Spleen (tissue), 11 donors: ENCODE data around the gene NHLRC4. TPM values are rescaled to one million over a fixed set of nuclear protein-coding genes. Genes with fewer than 3 reads are reported as not detected.

ENCODE experiments used
- DNase-seq: peaks from one replicate; pipeline ENCODE4 v3.0.0-alpha.2; 2020
- H3K27ac ChIP-seq, 8 donors: fragments of 200-600 bp; sonication (generic) in 7 of 8; 1 replicate in 4 of 8; 2 replicates in 4 of 8; pipeline versions ENCODE4 v1.5.0 to v1.8.0; 2016 to 2021; ENCODE audit warnings: inconsistent platforms in 4 of 8, mild to moderate bottlenecking in 4 of 8, moderate library complexity in 1 of 8
- H3K27me3 ChIP-seq, 7 donors: fragments of 200-600 bp; sonication (generic) in 6 of 7; replicated peaks in 1 of 7; 1 replicate in 4 of 7; 2 replicates in 3 of 7; pipeline versions ENCODE4 v1.5.0 to v1.8.0; 2016 to 2021; ENCODE audit warnings: inconsistent platforms in 3 of 7, mild to moderate bottlenecking in 1 of 7
- H3K36me3 ChIP-seq, 6 donors: fragments of 200-600 bp; sonication (generic) in 5 of 6; 1 replicate in 4 of 6; 2 replicates in 2 of 6; pipeline versions ENCODE4 v1.5.0 to v1.8.0; 2016 to 2021; ENCODE audit warnings: inconsistent platforms in 2 of 6
- H3K4me1 ChIP-seq, 6 donors: fragments of 200-600 bp; sonication (generic) in 5 of 6; 1 replicate in 3 of 6; 2 replicates in 3 of 6; pipeline versions ENCODE4 v1.5.0 to v1.8.0; 2016 to 2021; ENCODE audit warnings: inconsistent platforms in 3 of 6
- H3K4me3 ChIP-seq, 8 donors: fragments of 200-600 bp; sonication (generic) in 7 of 8; 1 replicate in 4 of 8; 2 replicates in 4 of 8; pipeline versions ENCODE4 v1.5.0 to v1.8.0; 2016 to 2021; ENCODE audit warnings: inconsistent platforms in 4 of 8, mild to moderate bottlenecking in 4 of 8, moderate library complexity in 2 of 8
- H3K9me3 ChIP-seq, 8 donors: fragments of 200-600 bp; sonication (generic) in 7 of 8; 1 replicate in 4 of 8; 2 replicates in 4 of 8; pipeline versions ENCODE4 v1.5.0 to v1.8.0; 2016 to 2021; ENCODE audit warnings: inconsistent platforms in 4 of 8
- CTCF ChIP-seq, 11 experiments: fragments of 200-600 bp in 7 of 11; fragments of 450-650 bp in 4 of 11; sonication (generic) in 4 of 11; IDR thresholded peaks in 8 of 11; conservative IDR thresholded peaks in 3 of 11; 1 replicate in 7 of 11; 2 replicates in 4 of 11; pipeline versions ENCODE4 v1.4.0 to v1.8.0; 2016 to 2021; ENCODE audit warnings: antibody characterized with exemption in 11 of 11, inconsistent platforms in 4 of 11, mild to moderate bottlenecking in 1 of 11
- POLR2A ChIP-seq, 3 donors: fragments of 450-650 bp; IDR thresholded peaks; one replicate each; pipeline ENCODE4 v1.5.1; 2017; ENCODE audit warnings: antibody characterized with exemption in 3 of 3, mild to moderate bottlenecking in 1 of 3
- POLR2AphosphoS5 ChIP-seq, 3 donors: sonication (generic); formaldehyde crosslinking; IDR thresholded peaks; one replicate each; pipeline ENCODE4 v1.5.1; 2017; ENCODE audit warnings: antibody characterized with exemption in 3 of 3
- WGBS, 5 donors: extraction: QIAGEN DNeasy Blood & Tissue Kit in 3 of 5; methylation state at CpG; one replicate each; pipeline versions ENCODE4 v1.1.5 to v1.1.7; 2013 to 2018; 5-methylcytosine and 5-hydroxymethylcytosine counted together
- intact Hi-C: fragments of 100-400 bp; cut with DNase I; formaldehyde crosslinking; loops from one replicate; pipeline ENCODE4 v1.15.0; 2023; ENCODE audit warnings: low total_unique reads
- microRNA-seq, 3 donors: library from miRNA; unstranded; fragments of <30 nt; microRNA quantifications; one replicate each; pipeline versions ENCODE4 to v1.1.0, GENCODE V29; 2019 to 2020
- polyA plus RNA-seq, 3 donors: library from polyadenylated mRNA; stranded (reverse); fragments of 200-250 nt; gene quantifications; one replicate each; pipeline ENCODE4 v1.2.1, GENCODE V29; 2013
- small RNA-seq, 4 donors: library from RNA; depleted of rRNA; stranded (forward); fragments of <200 nt; gene quantifications; one replicate each; pipeline ENCODE3, GENCODE V24; 2016
- total RNA-seq, 7 donors: library from RNA; depleted of rRNA in 3 of 7; stranded (reverse); fragments of >200 nt in 3 of 7; fragmentation: NEBNext Ultra II Directional in 4 of 7; extraction: Animal tissue kit (Norgen Biotek cat#: 25700) in 4 of 7; gene quantifications; one replicate each; pipeline versions ENCODE4 v1.1.0 to v1.2.1, GENCODE V29; 2016 to 2021
- donor health status: healthy with polysubstance abuse.
- donor health status: DM: no; HTN: no; CAD: no; lungs with moderate emphysema.
- donor health status: DM: no; HTN: no; CAD: no.
- donor health status: Bipolar disorder and iron deficiency.
- donor health status: healthy.
- donor health status: DM: no; HTN: no; CAD: no.
- donor health status: DM: yes; HTN: yes; CAD: no.

NHLRC4 gene
- total and polyA plus RNA-seq, 10 donors = 1.5 to 8.8 (median 4.2) TPM

GRCh38 chr16:616733-617586 lies 50.2 kb downstream of the NHLRC4 start:
- 94 to 96% (median 96%) methylated on average over 29 to 39 of the region's 39 CpGs for WGBS, 5 donors
- Histone ChIP-seq H3K4me1 (no peaks in the 10 kb centered on the region), H3K27me3 (no peaks in the 10 kb centered on the region), H3K27ac (no peak overlapping the region), H3K4me3 (no peak overlapping the region), H3K9me3 (no peaks in the 10 kb centered on the region), H3K36me3 (peaks cover 0 to 48% (median 5%) of the 10 kb centered on the region in 6 donors)
- no peak for DNase-seq
- no peak for TF ChIP-seq CTCF (IDR thresholded peaks at IDR 0.05 in 8 of 11, conservative IDR thresholded peaks at IDR 0.05 in 3 of 11)
- no peak for TF ChIP-seq POLR2A (IDR thresholded peaks at IDR 0.05)
- no peak for TF ChIP-seq POLR2AphosphoS5 (IDR thresholded peaks at IDR 0.05)
- intact Hi-C loops = no loop called here

- no peak overlapping the region for H3K27ac ChIP-seq
- intact Hi-C loops = no loop called here
Observed at GRCh38 chr16:617855-618254, 51.0 kb downstream of the NHLRC4 start.

More at GRCh38 chr16:617855-618254, 51.0 kb downstream of the NHLRC4 start:
- Histone ChIP-seq H3K4me3 (no peak overlapping the region), H3K9me3 (no peaks in the 10 kb centered on the region), H3K4me1 (no peaks in the 10 kb centered on the region), H3K27me3 (no peaks in the 10 kb centered on the region), H3K36me3 (peaks cover 0 to 48% (median 5%) of the 10 kb centered on the region in 6 donors)
- no peak for TF ChIP-seq POLR2AphosphoS5 (IDR thresholded peaks at IDR 0.05)
- no peak for TF ChIP-seq POLR2A (IDR thresholded peaks at IDR 0.05)
- TF ChIP-seq CTCF (IDR thresholded peaks at IDR 0.05 in 8 of 11, conservative IDR thresholded peaks at IDR 0.05 in 3 of 11) = no peak
- no peak for DNase-seq
- 81 to 96% (median 93%) methylated on average over 8 to 16 of the region's 16 CpGs for WGBS, 5 donors

Small RNA genes within 50 kb of the gene (microRNA-seq; reads per million reads assigned to microRNA genes)
- gene MIR3176 (3.4 to 8.7 (median 4.6) reads per million in 3 donors), gene MIR5587 (0 to 1.1 (median 0) reads per million in 3 donors)

Small RNA genes within 50 kb of the gene (small RNA-seq; reads per million reads assigned to genes)
- gene MIR3176 (0.12 to 1.7 (median 0.54) reads per million in 4 donors), gene MIR5587 (0 reads per million in 4 donors), gene Z98883.1 (0 reads per million in 4 donors)

Other genes with a start within 250 kb of the NHLRC4 start
- 10 to 100 TPM; 22.6 to 27.3 (median 24.8) TPM for gene AXIN1, start 214.3 kb upstream of the NHLRC4 start, total RNA-seq
- 10 to 100 TPM; 12.9 to 22.7 (median 13.6) TPM for gene AXIN1, start 214.3 kb upstream of the NHLRC4 start, polyA plus RNA-seq
- 10 to 100 TPM; 38.0 to 64.1 (median 48.0) TPM for gene MRPL28, start 196.5 kb upstream of the NHLRC4 start, total RNA-seq
- gene MRPL28, start 196.5 kb upstream of the NHLRC4 start, polyA plus RNA-seq = 100 to 1,000 TPM in 1 of 3 donors, 10 to 100 TPM in 2; 85.0 to 108 (median 85.7) TPM
- gene PGAP6, start 185.0 kb upstream of the NHLRC4 start, total RNA-seq = 10 to 100 TPM; 35.7 to 63.2 (median 51.0) TPM
- 10 to 100 TPM; 19.5 to 40.6 (median 32.2) TPM for gene PGAP6, start 185.0 kb upstream of the NHLRC4 start, polyA plus RNA-seq
- 10 to 100 TPM; 27.3 to 71.4 (median 50.0) TPM for gene NME4, start 169.8 kb upstream of the NHLRC4 start, total RNA-seq
- 10 to 100 TPM; 43.4 to 75.8 (median 67.7) TPM for gene NME4, start 169.8 kb upstream of the NHLRC4 start, polyA plus RNA-seq
- gene DECR2, start 165.1 kb upstream of the NHLRC4 start, total RNA-seq = 10 to 100 TPM in 5 of 7 donors, 1 to 10 TPM in 2; 8.9 to 14.8 (median 11.7) TPM
- 10 to 100 TPM in 2 of 3 donors, 1 to 10 TPM in 1; 9.1 to 19.5 (median 14.1) TPM for gene DECR2, start 165.1 kb upstream of the NHLRC4 start, polyA plus RNA-seq
- gene RAB11FIP3, start 141.4 kb upstream of the NHLRC4 start, total RNA-seq = 10 to 100 TPM; 33.8 to 52.7 (median 40.6) TPM
- gene RAB11FIP3, start 141.4 kb upstream of the NHLRC4 start, polyA plus RNA-seq = 10 to 100 TPM; 12.3 to 27.1 (median 14.3) TPM
- gene CAPN15, start 39.3 kb upstream of the NHLRC4 start, total RNA-seq = 10 to 100 TPM; 48.1 to 71.7 (median 63.9) TPM
- 10 to 100 TPM; 25.8 to 65.0 (median 36.4) TPM for gene CAPN15, start 39.3 kb upstream of the NHLRC4 start, polyA plus RNA-seq
- not detected for gene PRR35, start 6.6 kb upstream of the NHLRC4 start, total RNA-seq
- gene PRR35, start 6.6 kb upstream of the NHLRC4 start, polyA plus RNA-seq = not detected
- gene PIGQ, start 3.0 kb downstream of the NHLRC4 start, total RNA-seq = 10 to 100 TPM; 36.1 to 42.7 (median 39.2) TPM
- gene PIGQ, start 3.0 kb downstream of the NHLRC4 start, polyA plus RNA-seq = 10 to 100 TPM; 20.7 to 70.5 (median 42.2) TPM
- 10 to 100 TPM; 12.9 to 21.6 (median 15.3) TPM for gene RAB40C, start 23.1 kb downstream of the NHLRC4 start, total RNA-seq
- gene RAB40C, start 23.1 kb downstream of the NHLRC4 start, polyA plus RNA-seq = 10 to 100 TPM in 2 of 3 donors, 1 to 10 TPM in 1; 8.1 to 20.9 (median 11.0) TPM
- gene WFIKKN1, start 64.0 kb downstream of the NHLRC4 start, total RNA-seq = 1 to 10 TPM in 3 of 7 donors, under 1 TPM in 4; 0.49 to 1.5 (median 0.95) TPM
- 1 to 10 TPM in 1 of 3 donors, under 1 TPM in 2; 0.15 to 1.8 (median 0.30) TPM for gene WFIKKN1, start 64.0 kb downstream of the NHLRC4 start, polyA plus RNA-seq
- gene METTL26, start 69.3 kb downstream of the NHLRC4 start, total RNA-seq = 10 to 100 TPM; 39.6 to 78.4 (median 46.0) TPM
- gene METTL26, start 69.3 kb downstream of the NHLRC4 start, polyA plus RNA-seq = 100 to 1,000 TPM; 114 to 165 (median 133) TPM
- gene MCRIP2, start 74.8 kb downstream of the NHLRC4 start, total RNA-seq = 10 to 100 TPM; 23.6 to 45.8 (median 36.1) TPM
- gene MCRIP2, start 74.8 kb downstream of the NHLRC4 start, polyA plus RNA-seq = 100 to 1,000 TPM in 1 of 3 donors, 10 to 100 TPM in 2; 56.5 to 106 (median 80.8) TPM
- 10 to 100 TPM in 6 of 7 donors, 1 to 10 TPM in 1; 7.9 to 30.2 (median 16.7) TPM for gene WDR90, start 82.4 kb downstream of the NHLRC4 start, total RNA-seq
- 10 to 100 TPM; 10.3 to 25.1 (median 22.1) TPM for gene WDR90, start 82.4 kb downstream of the NHLRC4 start, polyA plus RNA-seq
- 100 to 1,000 TPM in 5 of 7 donors, 10 to 100 TPM in 2; 71.3 to 152 (median 131) TPM for gene RHOT2, start 101.1 kb downstream of the NHLRC4 start, total RNA-seq
- 100 to 1,000 TPM; 139 to 309 (median 245) TPM for gene RHOT2, start 101.1 kb downstream of the NHLRC4 start, polyA plus RNA-seq
- gene RHBDL1, start 108.7 kb downstream of the NHLRC4 start, total RNA-seq = 1 to 10 TPM in 2 of 7 donors, under 1 TPM in 5; 0.37 to 2.0 (median 0.69) TPM
- gene RHBDL1, start 108.7 kb downstream of the NHLRC4 start, polyA plus RNA-seq = under 1 TPM; 0.43 to 0.80 (median 0.61) TPM
- 100 to 1,000 TPM in 1 of 7 donors, 10 to 100 TPM in 6; 68.9 to 101 (median 79.3) TPM for gene STUB1, start 113.4 kb downstream of the NHLRC4 start, total RNA-seq
- 100 to 1,000 TPM; 102 to 160 (median 107) TPM for gene STUB1, start 113.4 kb downstream of the NHLRC4 start, polyA plus RNA-seq
- 10 to 100 TPM; 29.2 to 58.7 (median 38.7) TPM for gene JMJD8, start 117.3 kb downstream of the NHLRC4 start, total RNA-seq
- gene JMJD8, start 117.3 kb downstream of the NHLRC4 start, polyA plus RNA-seq = 10 to 100 TPM; 24.9 to 32.1 (median 27.2) TPM
- gene WDR24, start 123.4 kb downstream of the NHLRC4 start, total RNA-seq = 10 to 100 TPM; 12.5 to 17.3 (median 15.5) TPM
- 10 to 100 TPM in 1 of 3 donors, 1 to 10 TPM in 2; 6.5 to 11.4 (median 7.7) TPM for gene WDR24, start 123.4 kb downstream of the NHLRC4 start, polyA plus RNA-seq
- 1 to 10 TPM in 6 of 7 donors, under 1 TPM in 1; 0.98 to 2.6 (median 2.0) TPM for gene FBXL16, start 138.8 kb downstream of the NHLRC4 start, total RNA-seq
- 1 to 10 TPM in 2 of 3 donors, under 1 TPM in 1; 0.48 to 1.1 (median 1.0) TPM for gene FBXL16, start 138.8 kb downstream of the NHLRC4 start, polyA plus RNA-seq
- 10 to 100 TPM in 5 of 7 donors, 1 to 10 TPM in 2; 7.2 to 20.2 (median 12.8) TPM for gene METRN, start 148.1 kb downstream of the NHLRC4 start, total RNA-seq
- 10 to 100 TPM; 15.6 to 31.9 (median 30.4) TPM for gene METRN, start 148.1 kb downstream of the NHLRC4 start, polyA plus RNA-seq
- 10 to 100 TPM; 28.6 to 40.9 (median 36.4) TPM for gene ANTKMT, start 154.1 kb downstream of the NHLRC4 start, total RNA-seq
- gene ANTKMT, start 154.1 kb downstream of the NHLRC4 start, polyA plus RNA-seq = 10 to 100 TPM; 49.9 to 77.2 (median 63.4) TPM
- 10 to 100 TPM in 1 of 7 donors, 1 to 10 TPM in 6; 2.9 to 11.9 (median 6.3) TPM for gene CCDC78, start 159.4 kb downstream of the NHLRC4 start, total RNA-seq
- gene CCDC78, start 159.4 kb downstream of the NHLRC4 start, polyA plus RNA-seq = 10 to 100 TPM; 12.0 to 23.7 (median 13.9) TPM
- gene HAGHL, start 160.1 kb downstream of the NHLRC4 start, total RNA-seq = 10 to 100 TPM in 6 of 7 donors, 1 to 10 TPM in 1; 7.7 to 25.8 (median 17.6) TPM
- 10 to 100 TPM; 25.7 to 75.8 (median 32.5) TPM for gene HAGHL, start 160.1 kb downstream of the NHLRC4 start, polyA plus RNA-seq
- 10 to 100 TPM; 24.9 to 60.2 (median 39.5) TPM for gene CIAO3, start 174.0 kb downstream of the NHLRC4 start, total RNA-seq
- 10 to 100 TPM; 34.1 to 80.4 (median 37.7) TPM for gene CIAO3, start 174.0 kb downstream of the NHLRC4 start, polyA plus RNA-seq
- gene MSLN, start 193.7 kb downstream of the NHLRC4 start, total RNA-seq = under 1 TPM in 3 of 7 donors, not detected in 4; 0.32 to 0.70 (median 0.51) TPM
- 1 to 10 TPM in 1 of 3 donors, under 1 TPM in 2; 0.22 to 1.1 (median 0.26) TPM for gene MSLN, start 193.7 kb downstream of the NHLRC4 start, polyA plus RNA-seq
- gene RPUSD1, start 221.4 kb downstream of the NHLRC4 start, total RNA-seq = 10 to 100 TPM; 18.8 to 28.7 (median 22.0) TPM
- 10 to 100 TPM; 17.9 to 34.2 (median 19.9) TPM for gene RPUSD1, start 221.4 kb downstream of the NHLRC4 start, polyA plus RNA-seq
- 10 to 100 TPM in 6 of 7 donors, 1 to 10 TPM in 1; 8.9 to 30.2 (median 18.5) TPM for gene CHTF18, start 221.6 kb downstream of the NHLRC4 start, total RNA-seq
- gene CHTF18, start 221.6 kb downstream of the NHLRC4 start, polyA plus RNA-seq = 10 to 100 TPM; 23.6 to 55.0 (median 32.3) TPM
- not detected for gene GNG13, start 233.7 kb downstream of the NHLRC4 start, total RNA-seq
- gene GNG13, start 233.7 kb downstream of the NHLRC4 start, polyA plus RNA-seq = not detected